ENCODE results near the gene STOML3. TPM values are rescaled to one million over a fixed set of nuclear protein-coding genes. Genes with fewer than 3 reads are reported as not detected.

The STOML3 gene
- total and polyA plus RNA-seq, 8 donors = 0.35 to 3.5 (median 1.8) TPM; not detected in 1

DNA sequence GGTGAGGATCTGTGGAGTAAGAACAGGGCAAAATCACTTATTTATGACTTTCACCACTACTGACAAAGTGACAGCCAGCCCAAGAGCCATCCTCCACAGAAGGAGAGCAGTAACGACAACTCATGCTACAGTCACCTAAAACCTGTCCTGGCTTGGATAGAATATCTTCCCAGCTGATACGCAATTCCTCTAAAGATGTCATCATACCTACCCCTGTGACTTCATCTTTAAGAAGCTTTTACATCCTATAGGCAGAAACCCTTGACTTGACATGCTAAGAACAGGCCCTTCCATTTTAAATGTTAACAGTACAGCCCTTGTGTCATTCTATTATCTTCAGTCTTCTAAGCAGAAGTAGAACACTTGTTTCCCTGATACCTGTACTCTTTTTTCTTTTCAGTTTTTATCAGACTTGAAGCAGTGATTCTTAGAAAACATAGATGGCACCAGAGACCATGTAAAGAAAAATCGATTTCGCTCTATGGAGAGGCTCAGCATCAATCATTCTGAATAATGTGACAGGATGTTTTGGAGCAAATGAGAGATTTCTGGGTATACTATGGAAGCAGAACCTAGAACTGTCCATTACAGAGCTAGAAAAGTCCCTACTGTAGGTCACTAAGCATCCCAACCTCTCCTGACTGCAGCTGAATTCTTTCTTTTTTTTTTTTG lies 20.1 kb downstream of the STOML3 start:
- no peak for ATAC-seq
- Histone ChIP-seq H3K9me3 (no peaks in the 10 kb centered on the region), H3K4me1 (no peaks in the 10 kb centered on the region), H3K4me3 (no peak overlapping the region), H3K36me3 (no peaks in the 10 kb centered on the region), H3K27ac (no peak overlapping the region), H3K27me3 (no peaks in the 10 kb centered on the region)
- TF ChIP-seq, protein P1, sequence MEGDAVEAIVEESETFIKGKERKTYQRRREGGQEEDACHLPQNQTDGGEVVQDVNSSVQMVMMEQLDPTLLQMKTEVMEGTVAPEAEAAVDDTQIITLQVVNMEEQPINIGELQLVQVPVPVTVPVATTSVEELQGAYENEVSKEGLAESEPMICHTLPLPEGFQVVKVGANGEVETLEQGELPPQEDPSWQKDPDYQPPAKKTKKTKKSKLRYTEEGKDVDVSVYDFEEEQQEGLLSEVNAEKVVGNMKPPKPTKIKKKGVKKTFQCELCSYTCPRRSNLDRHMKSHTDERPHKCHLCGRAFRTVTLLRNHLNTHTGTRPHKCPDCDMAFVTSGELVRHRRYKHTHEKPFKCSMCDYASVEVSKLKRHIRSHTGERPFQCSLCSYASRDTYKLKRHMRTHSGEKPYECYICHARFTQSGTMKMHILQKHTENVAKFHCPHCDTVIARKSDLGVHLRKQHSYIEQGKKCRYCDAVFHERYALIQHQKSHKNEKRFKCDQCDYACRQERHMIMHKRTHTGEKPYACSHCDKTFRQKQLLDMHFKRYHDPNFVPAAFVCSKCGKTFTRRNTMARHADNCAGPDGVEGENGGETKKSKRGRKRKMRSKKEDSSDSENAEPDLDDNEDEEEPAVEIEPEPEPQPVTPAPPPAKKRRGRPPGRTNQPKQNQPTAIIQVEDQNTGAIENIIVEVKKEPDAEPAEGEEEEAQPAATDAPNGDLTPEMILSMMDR (IDR thresholded peaks at IDR 0.05) = no peak
- DNase-seq = no peak
- intact Hi-C loops (cut with DNase I) = no loop called here

DNA sequence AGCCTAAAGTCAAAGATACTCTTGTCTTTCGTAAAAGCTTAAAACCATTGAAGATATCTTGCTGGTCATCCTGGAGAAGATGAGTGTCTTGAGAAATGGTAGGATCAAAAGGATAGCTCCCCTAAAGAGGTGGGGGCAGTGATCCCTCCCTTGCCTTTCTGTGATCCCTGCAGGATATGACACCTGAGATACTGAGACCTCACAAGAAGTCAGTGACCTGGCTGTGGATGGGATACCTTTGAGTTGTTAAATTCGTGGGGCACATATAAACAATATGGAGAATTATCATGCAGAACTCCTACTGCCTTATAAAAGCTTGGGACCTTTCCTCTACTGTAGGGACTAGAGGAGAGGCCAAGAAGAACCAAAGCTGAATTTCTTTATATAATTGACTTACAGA lies 21.4 kb downstream of the STOML3 start:
- intact Hi-C loops (cut with DNase I) = no loop called here
- H3K4me1 ChIP-seq = no peaks in the 10 kb centered on the region
- H3K36me3 ChIP-seq = no peaks in the 10 kb centered on the region
- ATAC-seq (no peak), DNase-seq (no peak)
- no peaks in the 10 kb centered on the region for H3K27me3 ChIP-seq
- TF ChIP-seq, protein P1 (IDR thresholded peaks at IDR 0.05) = no peak
- H3K9me3 ChIP-seq = no peaks in the 10 kb centered on the region
- H3K4me3 ChIP-seq = no peak overlapping the region
- H3K27ac ChIP-seq = no peak overlapping the region

DNA sequence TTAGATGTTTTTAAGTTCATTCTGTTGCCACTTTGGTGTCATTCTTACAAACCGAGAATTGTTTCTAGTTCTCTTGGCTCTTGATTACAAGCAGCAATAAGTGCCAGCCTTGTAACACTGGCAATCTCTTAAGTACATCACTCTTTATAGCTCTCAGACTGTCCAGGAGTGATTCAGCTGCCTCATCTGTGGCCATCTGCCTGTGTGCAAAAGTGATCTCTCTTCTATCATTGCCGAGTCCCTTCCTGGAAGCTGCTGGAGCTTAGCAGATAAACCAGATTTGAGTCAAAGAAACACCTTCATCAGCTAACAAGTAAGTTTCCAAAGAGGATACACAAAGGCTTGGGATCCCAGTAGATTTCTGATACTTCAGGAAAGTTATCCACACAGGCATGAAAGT lies 23.2 kb downstream of the STOML3 start:
- intact Hi-C loops (cut with DNase I) = no loop called here
- Histone ChIP-seq H3K27ac (no peak overlapping the region), H3K27me3 (no peaks in the 10 kb centered on the region), H3K36me3 (no peaks in the 10 kb centered on the region), H3K9me3 (no peaks in the 10 kb centered on the region), H3K4me3 (no peak overlapping the region), H3K4me1 (no peaks in the 10 kb centered on the region)
- ATAC-seq (no peak), DNase-seq (no peak)
- TF ChIP-seq, protein P1 (IDR thresholded peaks at IDR 0.05) = no peak

DNA sequence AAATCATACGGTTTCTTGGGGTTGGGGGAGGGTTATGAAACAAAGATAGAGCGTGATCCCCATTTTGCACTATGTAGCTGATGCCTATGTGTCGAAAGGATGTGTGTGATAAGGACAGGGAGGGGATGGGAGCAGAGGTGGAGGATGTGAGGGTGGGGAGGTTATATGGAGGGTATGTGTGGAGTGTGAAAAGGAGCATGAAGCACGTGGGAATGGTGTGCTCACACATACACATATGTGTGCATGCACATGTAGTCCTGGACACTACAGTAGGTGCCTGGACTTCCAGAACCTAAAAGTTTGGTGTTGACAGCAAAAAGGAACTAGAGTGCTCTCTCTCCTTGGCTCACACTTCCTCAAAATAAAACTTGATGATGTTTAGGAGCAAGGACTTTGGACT lies 25.4 kb downstream of the STOML3 start:
- Histone ChIP-seq H3K36me3 (no peaks in the 10 kb centered on the region), H3K4me1 (no peaks in the 10 kb centered on the region), H3K9me3 (peaks cover 0 to 7% of the 10 kb centered on the region in 2 donors), H3K4me3 (no peak overlapping the region), H3K27me3 (no peaks in the 10 kb centered on the region), H3K27ac (no peak overlapping the region)
- ATAC-seq = no peak
- TF ChIP-seq, protein P1 (IDR thresholded peaks at IDR 0.05) = no peak
- intact Hi-C loops (cut with DNase I) = no loop called here
- DNase-seq = no peak

DNA sequence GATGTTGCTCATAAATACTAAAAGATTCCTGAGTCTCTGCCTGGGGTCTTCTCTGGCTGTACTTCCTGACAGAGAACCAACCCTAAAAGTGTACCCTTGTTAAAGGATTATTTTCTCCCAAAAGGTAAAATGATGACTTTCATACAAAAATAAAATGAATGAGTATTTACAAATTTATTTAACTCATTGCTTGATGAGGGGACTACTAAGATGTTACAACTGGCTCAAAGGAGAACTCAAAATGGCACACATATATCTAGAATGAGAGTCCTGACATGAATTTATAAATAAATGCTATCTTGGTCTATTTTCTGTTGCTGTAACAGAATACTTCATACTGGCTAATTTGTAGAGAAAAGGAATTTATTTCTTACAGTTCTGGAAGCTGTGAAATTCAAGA lies 30.5 kb downstream of the STOML3 start:
- intact Hi-C loops (cut with DNase I) = no loop called here
- Histone ChIP-seq H3K9me3 (peaks cover 0 to 21% of the 10 kb centered on the region in 2 donors), H3K27ac (no peak overlapping the region), H3K36me3 (no peaks in the 10 kb centered on the region), H3K4me3 (no peak overlapping the region), H3K4me1 (no peaks in the 10 kb centered on the region), H3K27me3 (no peaks in the 10 kb centered on the region)
- TF ChIP-seq, protein P1 (IDR thresholded peaks at IDR 0.05) = no peak
- ATAC-seq = no peak
- no peak for DNase-seq
